Esophagus squamous epithelium (tissue), 4 donors: ENCODE results near the gene DNAJC1.

Source experiments
- POLR2A ChIP-seq, 4 donors: fragments of 450-650 bp; IDR thresholded peaks; one replicate each; pipeline ENCODE4 v1.6.1; 2017; ENCODE audit warnings: antibody characterized with exemption in 4 of 4, mild to moderate bottlenecking in 4 of 4, moderate library complexity in 3 of 4
- TF ChIP-seq, protein P1 (sequence below), 6 experiments: fragments of 450-650 bp in 4 of 6; fragments of 200-600 bp in 2 of 6; sonication (generic) in 2 of 6; IDR thresholded peaks; one replicate each; pipeline ENCODE4 v1.5.1; 2016 to 2019; ENCODE audit warnings: antibody characterized with exemption in 6 of 6, mild to moderate bottlenecking in 4 of 6, moderate library complexity in 4 of 6

DNA sequence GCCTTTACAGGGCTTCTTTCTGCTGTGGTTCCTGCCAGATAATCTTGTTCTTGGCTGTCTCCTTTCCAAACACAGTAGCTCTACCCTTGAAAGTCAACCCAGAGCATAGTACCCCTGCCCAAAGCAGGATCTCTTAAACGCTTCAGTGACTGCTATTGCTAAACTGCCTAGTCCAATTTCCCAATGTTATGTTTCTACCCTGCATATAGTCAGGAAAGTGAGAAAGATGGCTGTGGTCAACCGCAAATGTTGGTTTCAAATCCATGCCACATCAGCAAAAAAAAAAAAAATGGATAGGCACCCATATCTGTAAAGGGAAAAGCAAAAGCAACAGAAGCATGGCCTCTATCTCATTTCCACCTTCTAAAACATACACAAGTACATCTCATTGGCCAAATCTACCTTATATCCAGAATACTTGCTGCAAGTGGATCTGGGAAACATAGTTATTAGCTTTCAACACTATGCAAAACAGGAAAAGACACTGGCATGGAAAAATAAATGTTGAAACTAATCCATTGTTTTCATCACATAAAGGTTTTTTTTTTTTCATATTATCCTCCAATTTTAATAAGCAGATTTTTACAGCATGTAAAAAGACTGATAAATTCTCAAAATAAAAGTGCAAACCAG is 59.8 kb downstream of the DNAJC1 start:
- TF ChIP-seq, protein P1, sequence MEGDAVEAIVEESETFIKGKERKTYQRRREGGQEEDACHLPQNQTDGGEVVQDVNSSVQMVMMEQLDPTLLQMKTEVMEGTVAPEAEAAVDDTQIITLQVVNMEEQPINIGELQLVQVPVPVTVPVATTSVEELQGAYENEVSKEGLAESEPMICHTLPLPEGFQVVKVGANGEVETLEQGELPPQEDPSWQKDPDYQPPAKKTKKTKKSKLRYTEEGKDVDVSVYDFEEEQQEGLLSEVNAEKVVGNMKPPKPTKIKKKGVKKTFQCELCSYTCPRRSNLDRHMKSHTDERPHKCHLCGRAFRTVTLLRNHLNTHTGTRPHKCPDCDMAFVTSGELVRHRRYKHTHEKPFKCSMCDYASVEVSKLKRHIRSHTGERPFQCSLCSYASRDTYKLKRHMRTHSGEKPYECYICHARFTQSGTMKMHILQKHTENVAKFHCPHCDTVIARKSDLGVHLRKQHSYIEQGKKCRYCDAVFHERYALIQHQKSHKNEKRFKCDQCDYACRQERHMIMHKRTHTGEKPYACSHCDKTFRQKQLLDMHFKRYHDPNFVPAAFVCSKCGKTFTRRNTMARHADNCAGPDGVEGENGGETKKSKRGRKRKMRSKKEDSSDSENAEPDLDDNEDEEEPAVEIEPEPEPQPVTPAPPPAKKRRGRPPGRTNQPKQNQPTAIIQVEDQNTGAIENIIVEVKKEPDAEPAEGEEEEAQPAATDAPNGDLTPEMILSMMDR (IDR thresholded peaks at IDR 0.05), result no peak
- no peak for TF ChIP-seq POLR2A (IDR thresholded peaks at IDR 0.05)
